H9 (cell line): ENCODE data around the gene KRTAP10-4. TPM values are rescaled to one million over a fixed set of nuclear protein-coding genes. Genes with fewer than 3 reads are reported as not detected.

Experiments
- DNase-seq: peaks from one replicate; pipeline ENCODE4 v3.0.0-alpha.2; 2017
- H2AFZ ChIP-seq: one replicate; pipeline ENCODE4 v1.6.1; 2013; ENCODE audit warnings: mild to moderate bottlenecking, low read length, control low read depth, moderate library complexity
- H2AK5ac ChIP-seq: 2 replicates; pipeline ENCODE4 v1.6.1; 2013; ENCODE audit warnings: low read length, control low read depth, mixed read lengths; ENCODE audit not compliant: insufficient read length
- H2BK120ac ChIP-seq: one replicate; pipeline ENCODE4 v1.6.1; 2013; ENCODE audit warnings: low read depth, mild to moderate bottlenecking, low read length, control low read depth, inconsistent platforms; ENCODE audit not compliant: poor library complexity, severe bottlenecking
- H2BK12ac ChIP-seq: 2 replicates; pipeline ENCODE4 v1.6.1; 2013; ENCODE audit warnings: low read length, control low read depth, mixed read lengths, low read depth; ENCODE audit not compliant: insufficient read length
- H2BK15ac ChIP-seq: 2 replicates; pipeline ENCODE4 v1.6.1; 2013; ENCODE audit warnings: low read depth, low read length, control low read depth
- H2BK20ac ChIP-seq: one replicate; pipeline ENCODE4 v1.6.1; 2013; ENCODE audit warnings: low read depth, mild to moderate bottlenecking, low read length, control low read depth, inconsistent platforms; ENCODE audit not compliant: poor library complexity, severe bottlenecking
- H2BK5ac ChIP-seq: 2 replicates; pipeline ENCODE4 v1.6.1; 2013; ENCODE audit warnings: low read length, control low read depth, mixed read lengths; ENCODE audit not compliant: insufficient read length
- H3K14ac ChIP-seq: 2 replicates; pipeline ENCODE4 v1.6.1; 2013; ENCODE audit warnings: low read length, control low read depth; ENCODE audit not compliant: insufficient read depth
- H3K18ac ChIP-seq: 2 replicates; pipeline ENCODE4 v1.6.1; 2013; ENCODE audit warnings: low read depth, mild to moderate bottlenecking, mixed read lengths, low read length, control low read depth; ENCODE audit not compliant: insufficient read length
- H3K23ac ChIP-seq: 2 replicates; pipeline ENCODE4 v1.6.1; 2013; ENCODE audit warnings: low read length, control low read depth, mixed read lengths, low read depth; ENCODE audit not compliant: insufficient read length
- H3K23me2 ChIP-seq: 2 replicates; pipeline ENCODE4 v1.6.1; 2013; ENCODE audit warnings: low read depth, mild to moderate bottlenecking, mixed read lengths, low read length, control low read depth; ENCODE audit not compliant: insufficient read length, poor library complexity, severe bottlenecking
- H3K27ac ChIP-seq: 2 replicates; pipeline ENCODE4 v1.5.1; 2013; ENCODE audit warnings: low read length, control low read depth, mixed read lengths, low read depth; ENCODE audit not compliant: insufficient read length
- H3K27me3 ChIP-seq: 2 replicates; pipeline ENCODE4 v1.6.1; 2013; ENCODE audit warnings: low read length, control low read depth, inconsistent platforms; ENCODE audit not compliant: insufficient read depth
- H3K4ac ChIP-seq: 2 replicates; pipeline ENCODE4 v1.6.1; 2013; ENCODE audit warnings: low read depth, mild to moderate bottlenecking, control low read depth, inconsistent platforms, low read length, moderate library complexity
- H3K4me1 ChIP-seq: 2 replicates; pipeline ENCODE4 v1.6.1; 2013; ENCODE audit warnings: low read length, control low read depth, inconsistent platforms; ENCODE audit not compliant: insufficient read depth
- H3K4me2 ChIP-seq: 2 replicates; pipeline ENCODE4 v1.6.1; 2013; ENCODE audit warnings: low read length, control low read depth, mixed read lengths; ENCODE audit not compliant: insufficient read length, insufficient read depth
- H3K56ac ChIP-seq: 2 replicates; pipeline ENCODE4 v1.6.1; 2013; ENCODE audit warnings: low read depth, mild to moderate bottlenecking, mixed read lengths, low read length, control low read depth; ENCODE audit not compliant: insufficient read length
- H3K79me1 ChIP-seq: 2 replicates; pipeline ENCODE4 v1.6.1; 2013; ENCODE audit warnings: low read depth, mild to moderate bottlenecking, moderate library complexity, low read length, control low read depth, inconsistent platforms; ENCODE audit not compliant: insufficient read depth, poor library complexity, severe bottlenecking
- H3K79me2 ChIP-seq: 2 replicates; pipeline ENCODE4 v1.6.1; 2013; ENCODE audit warnings: low read length, control low read depth, inconsistent platforms; ENCODE audit not compliant: insufficient read depth
- H3K9ac ChIP-seq: 2 replicates; pipeline ENCODE4 v1.6.1; 2013; ENCODE audit warnings: low read length, control low read depth, mixed read lengths; ENCODE audit not compliant: insufficient read length; ENCODE audit errors: extremely low read depth
- H3K9me3 ChIP-seq: one replicate; pipeline ENCODE4 v1.6.1; 2013; ENCODE audit warnings: low read depth, low read length, inconsistent platforms; ENCODE audit not compliant: control insufficient read depth
- H3T11ph ChIP-seq: one replicate; pipeline ENCODE4 v1.6.1; 2013; ENCODE audit warnings: mild to moderate bottlenecking, low read length, control low read depth, inconsistent platforms
- H4K20me1 ChIP-seq: one replicate; pipeline ENCODE4 v1.6.1; 2013; ENCODE audit not compliant: control insufficient read depth, insufficient read length, insufficient read depth
- H4K5ac ChIP-seq: 2 replicates; pipeline ENCODE4 v1.6.1; 2013; ENCODE audit warnings: low read depth, mild to moderate bottlenecking, mixed read lengths, low read length, control low read depth; ENCODE audit not compliant: insufficient read length
- H4K8ac ChIP-seq: replicated peaks from 2 replicates; pipeline ENCODE4 v1.6.1; 2013; ENCODE audit warnings: low read length, control low read depth, mixed read lengths, low read depth; ENCODE audit not compliant: insufficient read length
- H4K91ac ChIP-seq: 2 replicates; pipeline ENCODE4 v1.6.1; 2013; ENCODE audit warnings: low read depth, mild to moderate bottlenecking, moderate library complexity, mixed read lengths, low read length, control low read depth; ENCODE audit not compliant: insufficient read length
- H3K27ac Mint-ChIP-seq, 3 experiments: 2 replicates in 2 of 3; 3 replicates in 1 of 3; pipeline ENCODE4 v1.8.0; 2020 to 2021; ENCODE audit warnings: mixed read lengths in 3 of 3, mild to moderate bottlenecking in 1 of 3, moderate library complexity in 1 of 3
- H3K27me3 Mint-ChIP-seq: 2 replicates; pipeline ENCODE4 v1.8.0; 2021; ENCODE audit warnings: low read depth, mild to moderate bottlenecking, moderate library complexity, mixed read lengths
- H3K36me3 Mint-ChIP-seq, 3 experiments: 2 replicates in 2 of 3; 3 replicates in 1 of 3; pipeline ENCODE4 v1.8.0; 2020 to 2021; ENCODE audit warnings: low read depth in 3 of 3, mixed read lengths in 3 of 3; ENCODE audit not compliant: insufficient read depth in 1 of 3
- H3K4me1 Mint-ChIP-seq, 2 experiments: 2 replicates each; pipeline ENCODE4 v1.8.0; 2020; ENCODE audit warnings: mixed read lengths in 2 of 2
- H3K4me3 Mint-ChIP-seq, 2 experiments: 2 replicates in 1 of 2; 3 replicates in 1 of 2; pipeline ENCODE4 v1.8.0; 2020 to 2021; ENCODE audit warnings: mild to moderate bottlenecking in 2 of 2, mixed read lengths in 2 of 2, moderate library complexity in 1 of 2
- H3K9me3 Mint-ChIP-seq, 2 experiments: 2 replicates in 1 of 2; 3 replicates in 1 of 2; pipeline ENCODE4 v1.8.0; 2020; ENCODE audit warnings: mild to moderate bottlenecking in 2 of 2, mixed read lengths in 2 of 2, moderate library complexity in 1 of 2
- WGBS: extraction: QIAGEN DNeasy Blood & Tissue Kit; methylation state at CpG from one replicate; pipeline ENCODE4 v1.1.7; 2013; ENCODE audit warnings: missing lambda C conversion rate, low lambda C conversion rate, mixed read lengths; ENCODE audit not compliant: insufficient read length; ENCODE audit errors: extremely low coverage; 5-methylcytosine and 5-hydroxymethylcytosine counted together
- total RNA-seq: library from RNA; stranded (reverse); gene quantifications from 2 replicates; pipeline ENCODE4 v1.2.1, GENCODE V29; 2021
- TF ChIP-seq, protein P1 (sequence below): fragments of 200-600 bp; sonication (generic); conservative IDR thresholded peaks from 3 replicates; pipeline ENCODE4 v1.8.0; 2021; ENCODE audit warnings: antibody characterized with exemption, mild to moderate bottlenecking

The KRTAP10-4 gene
- total RNA-seq, 1 experiment from 2014 or later = not detected

DNA sequence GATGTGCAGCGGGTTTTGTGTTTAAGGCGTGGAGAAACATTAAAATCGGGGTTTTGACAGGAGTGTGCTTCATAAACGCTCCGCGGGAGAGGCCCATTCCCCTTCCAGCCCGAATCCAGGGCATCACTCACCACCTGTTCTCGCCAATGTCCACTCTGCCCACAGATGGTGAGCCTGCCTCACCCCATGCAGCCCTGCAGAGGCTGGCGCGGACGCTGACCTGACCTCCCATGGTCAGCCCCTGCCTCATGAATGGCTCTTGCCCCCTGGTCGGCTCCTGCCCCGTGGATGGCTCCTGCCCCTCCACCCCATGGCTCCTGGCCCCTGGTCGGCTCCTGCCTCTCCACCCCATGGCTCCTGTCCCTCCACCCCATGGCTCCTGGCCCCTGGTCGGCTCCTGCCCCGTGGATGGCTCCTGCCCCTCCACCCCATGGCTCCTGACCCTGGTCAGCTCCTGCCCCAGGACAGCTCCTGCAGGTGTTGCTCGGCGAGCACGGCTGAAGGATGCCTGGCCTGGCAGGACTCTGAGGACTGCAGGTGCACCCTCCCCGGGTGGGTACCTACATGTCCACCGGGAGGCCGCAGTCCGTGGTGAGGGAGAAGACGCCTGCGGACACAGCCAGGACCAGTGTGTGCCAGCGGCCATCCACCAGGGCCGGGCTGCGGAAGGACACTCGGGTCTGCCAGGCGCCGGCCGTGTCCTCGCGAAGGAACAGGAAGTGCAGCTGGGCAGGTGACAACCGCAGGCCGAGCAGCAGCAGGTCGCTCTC lies 40.2 kb upstream of the KRTAP10-4 start:
- H4K20me1 ChIP-seq = no peaks in the 10 kb centered on the region
- no peaks in the 10 kb centered on the region for H3K23me2 ChIP-seq
- H4K8ac ChIP-seq = no peak overlapping the region
- Mint-ChIP-seq H3K36me3 (peaks cover 0 to 5% (median 0%) of the 10 kb centered on the region in 3 experiments; a peak in 1 of 7 replicates), H3K27ac (no peak overlapping the region; a peak in 1 of 7 replicates), H3K4me1 (peaks cover 2 to 8% of the 10 kb centered on the region in 2 experiments; a peak in 3 of 4 replicates), H3K27me3 (no peaks in the 10 kb centered on the region; the same call in none of the 2 replicates), H3K9me3 (peaks cover 0 to 5% of the 10 kb centered on the region in 2 experiments; a peak in 2 of 5 replicates), H3K4me3 (no peak overlapping the region)
- H3K14ac ChIP-seq = no peak overlapping the region
- no peak overlapping the region for H3K18ac ChIP-seq
- H3K23ac ChIP-seq = no peak overlapping the region
- no peak overlapping the region for H2BK120ac ChIP-seq
- H3K79me1 ChIP-seq = no peaks in the 10 kb centered on the region
- no peak overlapping the region for H3K4ac ChIP-seq
- no peak overlapping the region for H3K4me2 ChIP-seq
- H3K56ac ChIP-seq = no peak overlapping the region
- H3K9ac ChIP-seq = no peak overlapping the region
- no peaks in the 10 kb centered on the region for H3K79me2 ChIP-seq
- no peak overlapping the region for H2BK5ac ChIP-seq
- H4K91ac ChIP-seq = no peak overlapping the region
- H3K4me1 ChIP-seq = no peaks in the 10 kb centered on the region; the same call in 1 of the 2 replicates
- no peaks in the 10 kb centered on the region for H3K9me3 ChIP-seq
- H2BK15ac ChIP-seq = no peak overlapping the region
- H3T11ph ChIP-seq = no peak overlapping the region
- DNase-seq = no peak
- H2AK5ac ChIP-seq = no peak overlapping the region
- H2AFZ ChIP-seq = no peak overlapping the region
- no peak overlapping the region for H4K5ac ChIP-seq
- no peak overlapping the region for H2BK12ac ChIP-seq
- no peak overlapping the region for H2BK20ac ChIP-seq
- no peaks in the 10 kb centered on the region for H3K27me3 ChIP-seq
- TF ChIP-seq, protein P1, sequence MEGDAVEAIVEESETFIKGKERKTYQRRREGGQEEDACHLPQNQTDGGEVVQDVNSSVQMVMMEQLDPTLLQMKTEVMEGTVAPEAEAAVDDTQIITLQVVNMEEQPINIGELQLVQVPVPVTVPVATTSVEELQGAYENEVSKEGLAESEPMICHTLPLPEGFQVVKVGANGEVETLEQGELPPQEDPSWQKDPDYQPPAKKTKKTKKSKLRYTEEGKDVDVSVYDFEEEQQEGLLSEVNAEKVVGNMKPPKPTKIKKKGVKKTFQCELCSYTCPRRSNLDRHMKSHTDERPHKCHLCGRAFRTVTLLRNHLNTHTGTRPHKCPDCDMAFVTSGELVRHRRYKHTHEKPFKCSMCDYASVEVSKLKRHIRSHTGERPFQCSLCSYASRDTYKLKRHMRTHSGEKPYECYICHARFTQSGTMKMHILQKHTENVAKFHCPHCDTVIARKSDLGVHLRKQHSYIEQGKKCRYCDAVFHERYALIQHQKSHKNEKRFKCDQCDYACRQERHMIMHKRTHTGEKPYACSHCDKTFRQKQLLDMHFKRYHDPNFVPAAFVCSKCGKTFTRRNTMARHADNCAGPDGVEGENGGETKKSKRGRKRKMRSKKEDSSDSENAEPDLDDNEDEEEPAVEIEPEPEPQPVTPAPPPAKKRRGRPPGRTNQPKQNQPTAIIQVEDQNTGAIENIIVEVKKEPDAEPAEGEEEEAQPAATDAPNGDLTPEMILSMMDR = no peak
- no peak overlapping the region for H3K27ac ChIP-seq
- no CpG with 5 or more reads among the region's 37 CpGs for WGBS
